Neural progenitor cell (in vitro differentiated cells): ENCODE data around the gene KRT33B. TPM values are rescaled to one million over a fixed set of nuclear protein-coding genes. Genes with fewer than 3 reads are reported as not detected.

ENCODE experiments used
- DNase-seq: peaks from one replicate; pipeline ENCODE4 v3.0.0-alpha.2; 2016; ENCODE audit warnings: low spot score
- H2AFZ ChIP-seq: fragments of 200-600 bp; sonication (generic); replicated peaks from 2 replicates; pipeline ENCODE4 v1.6.1; 2016; ENCODE audit warnings: antibody characterized with exemption
- H3F3A ChIP-seq: fragments of 200-600 bp; sonication (generic); 2 replicates; pipeline ENCODE4 v1.6.1; 2016; ENCODE audit warnings: antibody characterized with exemption, low read depth
- H3K27ac ChIP-seq: fragments of 200-600 bp; sonication (generic); 2 replicates; pipeline ENCODE4 v1.5.1; 2016; ENCODE audit warnings: mild to moderate bottlenecking
- H3K27me3 ChIP-seq: fragments of 200-600 bp; sonication (generic); 2 replicates; pipeline ENCODE4 v1.6.1; 2016; ENCODE audit warnings: mild to moderate bottlenecking, moderate library complexity
- H3K36me3 ChIP-seq: fragments of 200-600 bp; sonication (generic); 2 replicates; pipeline ENCODE4 v1.5.1; 2016
- H3K4me1 ChIP-seq: fragments of 200-600 bp; sonication (generic); 2 replicates; pipeline ENCODE4 v1.6.1; 2016; ENCODE audit warnings: mixed run types
- H3K4me2 ChIP-seq: fragments of 200-600 bp; sonication (generic); 2 replicates; pipeline ENCODE4 v1.6.1; 2016
- H3K4me3 ChIP-seq: fragments of 200-600 bp; sonication (generic); 2 replicates; pipeline ENCODE4 v1.5.1; 2016
- H3K79me2 ChIP-seq: fragments of 200-600 bp; sonication (generic); 2 replicates; pipeline ENCODE4 v1.6.1; 2016; ENCODE audit warnings: low read depth
- H3K9ac ChIP-seq: fragments of 200-600 bp; sonication (generic); 2 replicates; pipeline ENCODE4 v1.6.1; 2016
- H3K9me3 ChIP-seq: fragments of 200-600 bp; sonication (generic); 2 replicates; pipeline ENCODE4 v1.5.1; 2016; ENCODE audit warnings: low read depth
- H4K20me1 ChIP-seq: fragments of 200-600 bp; sonication (generic); 2 replicates; pipeline ENCODE4 v1.6.1; 2016; ENCODE audit warnings: low read depth
- H3K27ac Mint-ChIP-seq: 3 replicates; pipeline ENCODE4 v1.8.0; 2021; ENCODE audit warnings: mixed read lengths
- H3K27me3 Mint-ChIP-seq: 2 replicates; pipeline ENCODE4 v1.8.0; 2022; ENCODE audit warnings: low read depth, mild to moderate bottlenecking, inconsistent platforms, moderate library complexity, mixed read lengths; ENCODE audit not compliant: insufficient read depth
- H3K36me3 Mint-ChIP-seq: 3 replicates; pipeline ENCODE4 v1.8.0; 2021; ENCODE audit warnings: mixed read lengths
- H3K4me1 Mint-ChIP-seq: 3 replicates; pipeline ENCODE4 v1.8.0; 2021; ENCODE audit warnings: mixed read lengths
- H3K4me3 Mint-ChIP-seq: 3 replicates; pipeline ENCODE4 v1.8.0; 2021; ENCODE audit warnings: mild to moderate bottlenecking, moderate library complexity, mixed read lengths
- H3K9me3 Mint-ChIP-seq: 3 replicates; pipeline ENCODE4 v1.8.0; 2020; ENCODE audit warnings: mixed read lengths
- EZH2 ChIP-seq: fragments of 200-600 bp; sonication (generic); IDR thresholded peaks from 2 replicates; pipeline ENCODE4 v1.6.1; 2017; ENCODE audit warnings: antibody characterized with exemption, mild to moderate bottlenecking, moderate library complexity
- EZH2phosphoT487 ChIP-seq: fragments of 200-600 bp; sonication (generic); IDR thresholded peaks from 2 replicates; pipeline ENCODE4 v1.6.1; 2017; ENCODE audit warnings: antibody characterized with exemption
- total RNA-seq: library from RNA; depleted of rRNA; stranded (reverse); fragments of >200 nt; gene quantifications from 2 replicates; pipeline ENCODE4 v1.2.3, GENCODE V29; 2015; ENCODE audit warnings: low replicate concordance
- TF ChIP-seq, protein P1 (sequence below): fragments of 200-600 bp; sonication (generic); IDR thresholded peaks from 2 replicates; pipeline ENCODE4 v1.5.1; 2017; ENCODE audit warnings: antibody characterized with exemption, mild to moderate bottlenecking

The KRT33B gene
- total RNA-seq, 1 donor from 2014 or later: not detected

DNA sequence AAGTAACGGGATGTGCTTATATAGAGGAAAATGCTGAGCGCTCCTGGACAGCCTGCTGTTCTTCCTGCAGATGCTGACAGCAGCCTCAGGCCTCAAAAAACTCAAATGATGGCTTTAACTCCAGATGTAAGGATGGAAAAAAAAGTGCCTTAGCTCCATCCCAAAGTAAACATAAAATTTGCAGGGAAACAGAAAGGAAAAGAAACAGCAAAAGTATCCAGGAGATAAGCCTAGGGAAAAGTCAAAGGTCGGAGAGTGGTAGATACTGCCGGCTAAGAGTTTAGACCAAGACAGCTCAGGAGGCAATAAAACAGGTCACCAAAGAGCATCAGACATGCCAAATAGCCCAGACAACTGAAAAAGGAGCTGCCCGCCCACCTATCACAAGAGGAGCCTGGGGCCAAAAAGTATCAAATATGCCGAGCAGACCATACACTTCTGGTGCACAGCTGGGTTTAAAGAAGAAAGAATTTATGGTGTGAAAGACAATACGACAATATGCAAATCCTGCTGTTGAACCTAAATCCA, 20.9 kb upstream of the KRT33B start:
- peaks cover 4% of the 10 kb centered on the region for H3K4me1 Mint-ChIP-seq
- Histone ChIP-seq H3K27me3 (no peaks in the 10 kb centered on the region), H3K4me2 (no peak overlapping the region), H3K79me2 (no peaks in the 10 kb centered on the region), H3K36me3 (no peaks in the 10 kb centered on the region), H3K4me1 (no peaks in the 10 kb centered on the region), H3F3A (no peaks in the 10 kb centered on the region), H4K20me1 (no peaks in the 10 kb centered on the region), H3K4me3 (no peak overlapping the region), H3K9me3 (no peaks in the 10 kb centered on the region), H3K27ac (no peak overlapping the region), H2AFZ (no peak overlapping the region), H3K9ac (no peak overlapping the region)
- TF ChIP-seq, protein P1, sequence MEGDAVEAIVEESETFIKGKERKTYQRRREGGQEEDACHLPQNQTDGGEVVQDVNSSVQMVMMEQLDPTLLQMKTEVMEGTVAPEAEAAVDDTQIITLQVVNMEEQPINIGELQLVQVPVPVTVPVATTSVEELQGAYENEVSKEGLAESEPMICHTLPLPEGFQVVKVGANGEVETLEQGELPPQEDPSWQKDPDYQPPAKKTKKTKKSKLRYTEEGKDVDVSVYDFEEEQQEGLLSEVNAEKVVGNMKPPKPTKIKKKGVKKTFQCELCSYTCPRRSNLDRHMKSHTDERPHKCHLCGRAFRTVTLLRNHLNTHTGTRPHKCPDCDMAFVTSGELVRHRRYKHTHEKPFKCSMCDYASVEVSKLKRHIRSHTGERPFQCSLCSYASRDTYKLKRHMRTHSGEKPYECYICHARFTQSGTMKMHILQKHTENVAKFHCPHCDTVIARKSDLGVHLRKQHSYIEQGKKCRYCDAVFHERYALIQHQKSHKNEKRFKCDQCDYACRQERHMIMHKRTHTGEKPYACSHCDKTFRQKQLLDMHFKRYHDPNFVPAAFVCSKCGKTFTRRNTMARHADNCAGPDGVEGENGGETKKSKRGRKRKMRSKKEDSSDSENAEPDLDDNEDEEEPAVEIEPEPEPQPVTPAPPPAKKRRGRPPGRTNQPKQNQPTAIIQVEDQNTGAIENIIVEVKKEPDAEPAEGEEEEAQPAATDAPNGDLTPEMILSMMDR: no peak
- TF ChIP-seq EZH2 (no peak), EZH2phosphoT487 (no peak)
- no peak for DNase-seq
- H3K4me3 Mint-ChIP-seq: no peak overlapping the region
- peaks cover 8% of the 10 kb centered on the region for H3K9me3 Mint-ChIP-seq
- peaks cover 8% of the 10 kb centered on the region for H3K27me3 Mint-ChIP-seq
- no peak overlapping the region for H3K27ac Mint-ChIP-seq
- no peaks in the 10 kb centered on the region for H3K36me3 Mint-ChIP-seq

DNA sequence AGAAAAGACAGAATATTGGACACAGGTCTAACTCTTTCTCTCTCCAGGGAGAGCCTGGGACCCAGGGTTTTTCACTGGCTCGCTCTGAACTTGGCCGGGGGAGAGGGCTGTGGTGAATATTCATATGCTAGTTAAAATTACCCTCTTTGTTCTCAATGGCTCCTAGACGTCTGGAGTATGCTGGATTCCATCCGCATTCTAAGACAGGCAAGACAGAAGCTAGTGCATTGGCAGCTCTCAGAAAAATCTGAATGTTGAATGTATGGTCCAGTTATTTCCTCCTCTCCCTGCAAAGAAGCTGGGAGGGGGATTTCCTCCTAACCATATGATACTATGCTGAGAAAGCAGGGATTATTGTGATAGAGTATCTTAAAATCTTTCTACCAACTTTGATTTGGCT, 18.1 kb upstream of the KRT33B start:
- Histone ChIP-seq H2AFZ (no peak overlapping the region), H3K27me3 (no peaks in the 10 kb centered on the region), H3K4me1 (no peaks in the 10 kb centered on the region), H3K4me3 (no peak overlapping the region), H3K9me3 (no peaks in the 10 kb centered on the region), H3K79me2 (no peaks in the 10 kb centered on the region), H3K4me2 (no peak overlapping the region), H3K9ac (no peak overlapping the region), H3F3A (no peaks in the 10 kb centered on the region), H3K27ac (no peak overlapping the region), H4K20me1 (no peaks in the 10 kb centered on the region), H3K36me3 (no peaks in the 10 kb centered on the region)
- H3K9me3 Mint-ChIP-seq: peaks cover 8% of the 10 kb centered on the region
- H3K4me1 Mint-ChIP-seq: peaks cover 4% of the 10 kb centered on the region
- H3K27me3 Mint-ChIP-seq: peaks cover 8% of the 10 kb centered on the region
- DNase-seq: no peak
- TF ChIP-seq EZH2phosphoT487: no peak
- TF ChIP-seq EZH2: no peak
- TF ChIP-seq, protein P1: no peak
- no peak overlapping the region for H3K27ac Mint-ChIP-seq
- no peaks in the 10 kb centered on the region for H3K36me3 Mint-ChIP-seq
- H3K4me3 Mint-ChIP-seq: no peak overlapping the region

DNA sequence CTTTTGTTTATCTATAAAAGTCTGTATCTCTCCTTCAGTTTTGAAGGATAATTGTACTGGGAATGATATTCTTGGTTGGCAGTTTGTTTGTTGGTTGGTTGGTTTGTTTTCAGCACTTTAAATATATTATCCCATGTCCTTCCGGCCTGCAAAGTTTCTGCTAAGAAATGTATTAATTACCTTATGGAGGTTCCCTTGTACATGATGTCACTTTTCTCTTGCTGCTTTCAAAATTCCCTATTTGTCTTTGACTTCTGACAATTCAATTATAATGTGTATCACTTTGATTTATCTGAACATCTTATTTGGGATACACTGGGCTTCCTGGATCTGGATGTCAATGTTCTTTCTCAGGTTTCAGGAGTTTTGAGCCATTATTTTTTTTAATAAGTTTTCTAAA, 16.6 kb upstream of the KRT33B start:
- TF ChIP-seq EZH2phosphoT487 (no peak), EZH2 (no peak)
- TF ChIP-seq, protein P1: no peak
- no peak overlapping the region for H3K4me3 Mint-ChIP-seq

More for the DNA sequence above, 16.6 kb upstream of the KRT33B start:
- Histone ChIP-seq H3K4me1 (no peaks in the 10 kb centered on the region), H3K9ac (no peak overlapping the region), H3K27ac (no peak overlapping the region), H3K36me3 (no peaks in the 10 kb centered on the region), H3F3A (no peaks in the 10 kb centered on the region), H3K4me3 (no peak overlapping the region), H3K4me2 (no peak overlapping the region), H2AFZ (no peak overlapping the region), H3K9me3 (no peaks in the 10 kb centered on the region), H3K79me2 (no peaks in the 10 kb centered on the region), H4K20me1 (no peaks in the 10 kb centered on the region), H3K27me3 (no peaks in the 10 kb centered on the region)
- no peaks in the 10 kb centered on the region for H3K36me3 Mint-ChIP-seq
- peaks cover 4% of the 10 kb centered on the region for H3K4me1 Mint-ChIP-seq
- peaks cover 8% of the 10 kb centered on the region for H3K9me3 Mint-ChIP-seq
- peaks cover 10% of the 10 kb centered on the region for H3K27me3 Mint-ChIP-seq
- H3K27ac Mint-ChIP-seq: no peak overlapping the region
- no peak for DNase-seq
